GM23248 (cell line): ENCODE results near the gene CDH4.

ENCODE experiments used
- EZH2 ChIP-seq: fragments of 200-600 bp; sonication (generic); IDR thresholded peaks from 2 replicates; pipeline ENCODE4 v1.6.1; 2018; ENCODE audit warnings: antibody characterized with exemption, mild to moderate bottlenecking; ENCODE audit not compliant: insufficient read depth, poor library complexity, severe bottlenecking
- EZH2phosphoT487 ChIP-seq: fragments of 200-600 bp; sonication (generic); IDR thresholded peaks from 2 replicates; pipeline ENCODE4 v1.6.1; 2018; ENCODE audit warnings: antibody characterized with exemption, moderate library complexity, mild to moderate bottlenecking, low read depth; ENCODE audit not compliant: insufficient read depth

DNA sequence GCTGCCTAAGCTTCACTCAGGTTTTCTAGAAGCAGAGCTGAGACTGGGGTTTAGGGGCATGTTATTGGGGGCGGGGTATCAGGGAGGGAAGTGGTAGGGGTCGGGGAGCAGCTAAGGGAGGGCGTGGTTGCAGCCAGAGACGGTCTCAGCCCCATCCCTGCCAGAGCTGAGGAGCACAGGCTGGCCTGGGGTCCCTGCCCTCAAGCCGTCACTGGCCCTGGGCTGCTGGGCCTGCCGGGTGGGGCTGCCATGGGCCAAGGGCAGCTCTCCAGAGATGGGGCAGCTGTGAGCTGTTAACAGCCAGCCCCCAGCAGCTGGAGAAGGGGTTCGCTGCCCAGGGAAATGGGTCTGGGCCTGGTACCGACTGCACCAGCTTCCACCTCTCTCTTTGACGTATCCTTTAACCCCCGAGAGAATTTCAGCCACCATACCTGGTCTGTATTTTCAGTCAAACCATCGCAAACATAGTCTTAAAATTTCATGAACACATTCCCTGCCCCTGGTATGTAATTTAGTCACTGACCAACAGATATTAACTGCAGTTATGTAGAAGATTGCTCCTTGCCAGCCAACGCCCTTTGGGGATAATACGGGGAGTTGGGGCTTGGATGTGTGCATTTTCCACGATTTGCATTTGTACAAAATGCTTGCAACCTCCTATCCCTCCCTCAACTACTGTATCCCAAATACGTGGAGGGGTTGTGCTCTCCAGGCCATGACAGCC is 560.2 kb downstream of the CDH4 start:
- TF ChIP-seq EZH2 = no peak
- TF ChIP-seq EZH2phosphoT487 = no peak
